ENCODE measurements around the gene RPEL1. TPM values are rescaled to one million over a fixed set of nuclear protein-coding genes. Genes with fewer than 3 reads are reported as not detected.

Gene RPEL1
- total and polyA plus RNA-seq, 2 donors from 2014 or later = not detected

- DNase-seq = peak in 4 of 5 donors; percentile 78 to 94 (median 88)
Measured at GRCh38 chr10:103265717-103266329, 20.1 kb downstream of the RPEL1 start.

GRCh38 chr10:103273041-103273441 lies 27.4 kb downstream of the RPEL1 start:
- no peak for FAIRE-seq
- Histone ChIP-seq H3K4me1 (ENCODE audit: control insufficient read depth in 2 of 3, insufficient read depth in 2 of 3, low read depth in 1 of 3, low read length in 3 of 3) (peaks cover 0 to 8% (median 0%) of the 10 kb centered on the region in 3 donors), H3K9me3 (ENCODE audit: control insufficient read depth in 2 of 3, insufficient read depth in 1 of 3, low read length in 3 of 3) (no peaks in the 10 kb centered on the region), H3K27me3 (ENCODE audit: control insufficient read depth, insufficient read depth, low read length) (peaks cover 8% of the 10 kb centered on the region), H3K36me3 (ENCODE audit: control insufficient read depth in 2 of 3, insufficient read depth in 3 of 3, low read length in 3 of 3) (no peaks in the 10 kb centered on the region), H3K9ac (ENCODE audit: low read length in 3 of 3) (no peak overlapping the region), H3K27ac (ENCODE audit: low read depth in 2 of 2, low read length in 2 of 2) (no peak overlapping the region), H3K4me3 (ENCODE audit: low read length in 3 of 3) (no peak overlapping the region)
- no peak for DNase-seq
- TF ChIP-seq CTCF (IDR thresholded peaks at IDR 0.05; ENCODE audit: borderline replicate concordance, extremely low read depth, insufficient read depth) = no peak
- intact Hi-C loops (cut with DNase I) = no loop called here

More at GRCh38 chr10:103265717-103266329, 20.1 kb downstream of the RPEL1 start:
- no peak for TF ChIP-seq CTCF (IDR thresholded peaks at IDR 0.05; ENCODE audit: borderline replicate concordance, extremely low read depth, insufficient read depth)
- no peak overlapping the region for H3K9ac ChIP-seq (ENCODE audit: low read length in 3 of 3)
- FAIRE-seq = no peak
- H3K27me3 ChIP-seq (ENCODE audit: control insufficient read depth, insufficient read depth, low read length) = no peaks in the 10 kb centered on the region
- H3K4me1 ChIP-seq (ENCODE audit: control insufficient read depth in 2 of 3, insufficient read depth in 2 of 3, low read depth in 1 of 3, low read length in 3 of 3) = no peaks in the 10 kb centered on the region
- H3K27ac ChIP-seq (ENCODE audit: low read depth in 2 of 2, low read length in 2 of 2) = no peak overlapping the region
- H3K4me3 ChIP-seq (ENCODE audit: low read length in 3 of 3) = no peak overlapping the region
- no peaks in the 10 kb centered on the region for H3K36me3 ChIP-seq (ENCODE audit: control insufficient read depth in 2 of 3, insufficient read depth in 3 of 3, low read length in 3 of 3)
- H3K9me3 ChIP-seq (ENCODE audit: control insufficient read depth in 2 of 3, insufficient read depth in 1 of 3, low read length in 3 of 3) = no peaks in the 10 kb centered on the region
- intact Hi-C loops (cut with DNase I) = no loop called here

- peaks cover 13% of the 10 kb centered on the region for H3K27me3 ChIP-seq (ENCODE audit: control insufficient read depth, insufficient read depth, low read length)
- no peak overlapping the region for H3K4me3 ChIP-seq (ENCODE audit: low read length in 3 of 3)
- no peaks in the 10 kb centered on the region for H3K36me3 ChIP-seq (ENCODE audit: control insufficient read depth in 2 of 3, insufficient read depth in 3 of 3, low read length in 3 of 3)
- no peak for TF ChIP-seq CTCF (IDR thresholded peaks at IDR 0.05; ENCODE audit: borderline replicate concordance, extremely low read depth, insufficient read depth)
- H3K9me3 ChIP-seq (ENCODE audit: control insufficient read depth in 2 of 3, insufficient read depth in 1 of 3, low read length in 3 of 3) = no peaks in the 10 kb centered on the region
- H3K9ac ChIP-seq (ENCODE audit: low read length in 3 of 3) = no peak overlapping the region
- FAIRE-seq (no peak), DNase-seq (no peak)
- intact Hi-C loops (cut with DNase I) = no loop called here
- no peak overlapping the region for H3K27ac ChIP-seq (ENCODE audit: low read depth in 2 of 2, low read length in 2 of 2)
- H3K4me1 ChIP-seq (ENCODE audit: control insufficient read depth in 2 of 3, insufficient read depth in 2 of 3, low read depth in 1 of 3, low read length in 3 of 3) = peaks cover 0 to 8% (median 0%) of the 10 kb centered on the region in 3 donors
Measured at GRCh38 chr10:103276251-103276895, 30.7 kb downstream of the RPEL1 start.
